ENCODE data around the gene TEAD2.

The TEAD2 gene

GRCh38 chr19:49337267-49338022 is 24.8 kb downstream of the TEAD2 start:
- Histone ChIP-seq H3K36me3 (ENCODE audit: control insufficient read depth, insufficient read depth, low read length) (no peaks in the 10 kb centered on the region), H3K9ac (no peak overlapping the region), H3K9me3 (ENCODE audit: control insufficient read depth, low read length) (no peaks in the 10 kb centered on the region), H3K27me3 (ENCODE audit: control insufficient read depth, insufficient read depth, low read length) (no peaks in the 10 kb centered on the region), H3K4me1 (peaks cover 6% of the 10 kb centered on the region), H2AFZ (no peak overlapping the region), H3K27ac (no peak overlapping the region), H3K4me2 (ENCODE audit: low read length) (no peak overlapping the region), H3K4me3 (ENCODE audit: low read depth, low read length) (no peak overlapping the region), H3K79me2 (no peaks in the 10 kb centered on the region)
- TF ChIP-seq CTCF (IDR thresholded peaks at IDR 0.05) = no peak

- H3K36me3 ChIP-seq (ENCODE audit: control insufficient read depth, insufficient read depth, low read length) = no peaks in the 10 kb centered on the region
- H3K4me1 ChIP-seq = peaks cover 6% of the 10 kb centered on the region
- H3K27ac ChIP-seq = no peak overlapping the region
Observed at GRCh38 chr19:49336482-49337266, 25.5 kb downstream of the TEAD2 start.

GRCh38 chr19:49335784-49336481 is 26.3 kb downstream of the TEAD2 start:
- TF ChIP-seq CTCF (IDR thresholded peaks at IDR 0.05) = no peak
- Histone ChIP-seq H3K36me3 (ENCODE audit: control insufficient read depth, insufficient read depth, low read length) (no peaks in the 10 kb centered on the region), H3K4me3 (ENCODE audit: low read depth, low read length) (no peak overlapping the region), H3K4me2 (ENCODE audit: low read length) (no peak overlapping the region), H3K27ac (no peak overlapping the region), H2AFZ (no peak overlapping the region), H3K27me3 (ENCODE audit: control insufficient read depth, insufficient read depth, low read length) (no peaks in the 10 kb centered on the region), H3K79me2 (no peaks in the 10 kb centered on the region), H3K4me1 (peaks cover 6% of the 10 kb centered on the region), H3K9ac (no peak overlapping the region), H3K9me3 (ENCODE audit: control insufficient read depth, low read length) (no peaks in the 10 kb centered on the region)

More at GRCh38 chr19:49336482-49337266, 25.5 kb downstream of the TEAD2 start:
- Histone ChIP-seq H3K79me2 (no peaks in the 10 kb centered on the region), H3K9ac (no peak overlapping the region), H3K4me3 (ENCODE audit: low read depth, low read length) (no peak overlapping the region), H3K9me3 (ENCODE audit: control insufficient read depth, low read length) (no peaks in the 10 kb centered on the region), H3K27me3 (ENCODE audit: control insufficient read depth, insufficient read depth, low read length) (no peaks in the 10 kb centered on the region), H2AFZ (no peak overlapping the region), H3K4me2 (ENCODE audit: low read length) (no peak overlapping the region)
- TF ChIP-seq CTCF (IDR thresholded peaks at IDR 0.05) = no peak

- H3K4me2 ChIP-seq (ENCODE audit: low read length) = no peak within 1 kb of the TSS
- H3K9me3 ChIP-seq (ENCODE audit: control insufficient read depth, low read length) = no peaks in the 10 kb centered on the region
- H3K27me3 ChIP-seq (ENCODE audit: control insufficient read depth, insufficient read depth, low read length) = no peaks in the 10 kb centered on the region
- TF ChIP-seq CTCF (IDR thresholded peaks at IDR 0.05) = no peak
- peaks cover 6% of the 10 kb centered on the region for H3K4me1 ChIP-seq
- no peak within 1 kb of the TSS for H2AFZ ChIP-seq
- no peaks in the 10 kb centered on the region for H3K79me2 ChIP-seq
- no peak within 1 kb of the TSS for H3K27ac ChIP-seq
- no peak within 1 kb of the TSS for H3K9ac ChIP-seq
- no peak within 1 kb of the TSS for H3K4me3 ChIP-seq (ENCODE audit: low read depth, low read length)
- no peaks in the 10 kb centered on the region for H3K36me3 ChIP-seq (ENCODE audit: control insufficient read depth, insufficient read depth, low read length)
Observed at GRCh38 chr19:49335071-49335783, 27.0 kb downstream of the TEAD2 start, which contains the start of gene CD37. CD37 (plus strand) TSS chr19:49335406; CDS start chr19:49335541, 135 bp downstream.

Measured in parathyroid adenoma (tissue), 2 donors.